Adrenal gland (tissue), 5 donors: ENCODE measurements around the gene TLE6.

Experiments
- POLR2A ChIP-seq, 2 donors: fragments of 450-650 bp; IDR thresholded peaks; one replicate each; pipeline ENCODE4 v1.6.1; 2017; ENCODE audit warnings: antibody characterized with exemption in 2 of 2, mild to moderate bottlenecking in 2 of 2, moderate library complexity in 1 of 2
- TF ChIP-seq, protein P1 (sequence below), 6 experiments: fragments of 450-650 bp in 4 of 6; fragments of 200-600 bp in 2 of 6; sonication (generic) in 1 of 6; IDR thresholded peaks; 1 replicate in 5 of 6; 2 replicates in 1 of 6; pipeline versions ENCODE4 v1.5.1 to v1.8.0; 2016 to 2021; ENCODE audit warnings: antibody characterized with exemption in 6 of 6, mild to moderate bottlenecking in 2 of 6, moderate library complexity in 1 of 6
- donor health status: DM: no; HTN: no; CAD: no.

DNA sequence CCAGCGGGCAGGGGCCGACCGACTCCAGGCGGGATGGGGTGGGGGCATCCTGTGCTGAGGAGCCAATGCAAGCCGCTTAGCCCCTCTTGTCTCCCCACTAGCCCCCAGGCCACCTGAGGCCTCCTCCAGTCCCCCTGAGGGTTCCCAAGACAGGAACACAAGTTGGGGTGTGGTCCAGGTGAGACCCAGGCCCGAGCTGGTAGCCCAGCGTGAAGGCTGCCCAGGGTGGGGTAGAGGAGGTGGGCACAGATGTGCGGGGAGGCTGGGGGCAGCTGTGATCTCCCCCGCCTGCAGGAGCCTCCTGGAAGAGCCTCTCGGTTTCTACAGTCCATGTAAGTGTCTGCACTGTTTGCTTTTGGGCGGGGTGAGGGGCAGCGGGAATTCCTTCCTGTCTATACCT lies 10.4 kb downstream of the TLE6 start:
- TF ChIP-seq, protein P1, sequence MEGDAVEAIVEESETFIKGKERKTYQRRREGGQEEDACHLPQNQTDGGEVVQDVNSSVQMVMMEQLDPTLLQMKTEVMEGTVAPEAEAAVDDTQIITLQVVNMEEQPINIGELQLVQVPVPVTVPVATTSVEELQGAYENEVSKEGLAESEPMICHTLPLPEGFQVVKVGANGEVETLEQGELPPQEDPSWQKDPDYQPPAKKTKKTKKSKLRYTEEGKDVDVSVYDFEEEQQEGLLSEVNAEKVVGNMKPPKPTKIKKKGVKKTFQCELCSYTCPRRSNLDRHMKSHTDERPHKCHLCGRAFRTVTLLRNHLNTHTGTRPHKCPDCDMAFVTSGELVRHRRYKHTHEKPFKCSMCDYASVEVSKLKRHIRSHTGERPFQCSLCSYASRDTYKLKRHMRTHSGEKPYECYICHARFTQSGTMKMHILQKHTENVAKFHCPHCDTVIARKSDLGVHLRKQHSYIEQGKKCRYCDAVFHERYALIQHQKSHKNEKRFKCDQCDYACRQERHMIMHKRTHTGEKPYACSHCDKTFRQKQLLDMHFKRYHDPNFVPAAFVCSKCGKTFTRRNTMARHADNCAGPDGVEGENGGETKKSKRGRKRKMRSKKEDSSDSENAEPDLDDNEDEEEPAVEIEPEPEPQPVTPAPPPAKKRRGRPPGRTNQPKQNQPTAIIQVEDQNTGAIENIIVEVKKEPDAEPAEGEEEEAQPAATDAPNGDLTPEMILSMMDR (IDR thresholded peaks at IDR 0.05): no peak
- no peak for TF ChIP-seq POLR2A (IDR thresholded peaks at IDR 0.05)
